ENCODE measurements around the gene AKAP8L. TPM values are rescaled to one million over a fixed set of nuclear protein-coding genes. Genes with fewer than 3 reads are reported as not detected.
A peak's percentile ranks its signal among the peaks of the same experiment; 100 is the strongest.

AKAP8L gene
- total and polyA plus RNA-seq, 2 of the 8 experiments (the other 6 are each of a cell fraction or from before 2014, with no cell fraction given): 75.1 to 138 TPM

DNA sequence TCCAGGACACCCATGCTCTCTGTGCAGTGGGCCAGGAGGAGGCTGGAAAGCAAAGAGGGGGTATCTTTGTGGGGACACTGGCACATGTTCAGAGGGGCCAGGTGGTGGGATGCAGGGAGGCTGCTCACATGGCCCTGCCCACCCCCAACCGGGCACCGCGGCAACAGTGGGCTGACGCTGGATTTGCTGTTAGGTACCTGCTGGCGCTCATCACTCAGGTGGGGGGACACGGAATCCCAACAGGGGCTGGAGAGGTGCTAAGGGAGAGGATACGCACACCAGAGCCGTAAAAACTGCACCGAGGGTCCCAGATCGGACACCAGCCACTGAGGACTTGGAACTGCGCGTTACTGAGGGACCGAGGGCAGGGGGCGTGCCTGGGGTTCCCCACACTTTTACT, 19.2 kb downstream of the AKAP8L start:
- H3K14ac ChIP-seq (ENCODE audit: insufficient read length): no peak overlapping the region
- H3K4ac ChIP-seq (replicated peaks; ENCODE audit: insufficient read length, low read depth, low read length): no peak overlapping the region
- no peak overlapping the region for H2BK12ac ChIP-seq (ENCODE audit: low read depth, low read length)
- no peak overlapping the region for H2BK20ac ChIP-seq (ENCODE audit: low read length)
- FAIRE-seq: no peak
- no peak overlapping the region for H2BK5ac ChIP-seq (ENCODE audit: low read depth, low read length)
- H3K9ac ChIP-seq (replicated peaks in 1 of 4; ENCODE audit: extremely low read depth in 1 of 4, low read depth in 3 of 4, low read length in 3 of 4): no peak overlapping the region
- no peaks in the 10 kb centered on the region for H3K4me1 ChIP-seq (replicated peaks in 1 of 4; ENCODE audit: control insufficient read depth in 3 of 4, insufficient read depth in 4 of 4, low read length in 3 of 4)
- H4K5ac ChIP-seq (ENCODE audit: insufficient read length, low read depth, low read length): no peak overlapping the region
- peaks cover 25 to 37% of the 10 kb centered on the region in 2 experiments for H4K20me1 ChIP-seq (replicated peaks in 1 of 2; ENCODE audit: control insufficient read depth in 1 of 2, insufficient read depth in 2 of 2, low read length in 2 of 2)
- ChIA-PET CTCF (ENCODE audit: partially characterized antibody) (interaction anchor here (0.9 to 1.5 kb wide), 2 partner anchors 18 to 21 kb away, joined by 3 read pairs; no protein-coding TSS in a partner anchor), POLR2A (ENCODE audit: partially characterized antibody) (interaction anchor here (3.3 to 7.0 kb wide), 2 partner anchors 20 kb away, joined by 19 to 36 read pairs; partner anchors contain the start of genes AKAP8 and AKAP8L)
- TF ChIP-seq POLR2AphosphoS5 (IDR thresholded peaks at IDR 0.05; ENCODE audit: low read depth, low read length) (no peak), SUZ12 (IDR thresholded peaks at IDR 0.05; ENCODE audit: low read length) (no peak), CHD1 (IDR thresholded peaks at IDR 0.05; ENCODE audit: low read depth, low read length) (no peak), SAP30 (IDR thresholded peaks at IDR 0.05; ENCODE audit: insufficient read depth, insufficient replicate concordance, low read length) (no peak), CTBP2 (IDR thresholded peaks at IDR 0.05; ENCODE audit: borderline replicate concordance, insufficient read depth, insufficient read length, low read length) (no peak), SIN3A (conservative IDR thresholded peaks at IDR 0.05 in 1 of 2, IDR thresholded peaks at IDR 0.05 in 1 of 2; ENCODE audit: low read depth in 1 of 2, low read length in 2 of 2) (no peak)
- TF ChIP-seq, protein P1, sequence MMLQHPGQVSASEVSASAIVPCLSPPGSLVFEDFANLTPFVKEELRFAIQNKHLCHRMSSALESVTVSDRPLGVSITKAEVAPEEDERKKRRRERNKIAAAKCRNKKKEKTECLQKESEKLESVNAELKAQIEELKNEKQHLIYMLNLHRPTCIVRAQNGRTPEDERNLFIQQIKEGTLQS (IDR thresholded peaks at IDR 0.05; ENCODE audit: insufficient read depth, low read depth, low read length): no peak
- H4K8ac ChIP-seq (ENCODE audit: extremely low read depth, insufficient read depth, low read length): peak overlapping the region; percentile 86; the same call in 1 of the 2 replicates
- peaks cover 10 to 48% of the 10 kb centered on the region in 2 experiments; a peak in 3 of 4 replicates for H3K79me2 ChIP-seq (ENCODE audit: control insufficient read depth in 1 of 2, insufficient read depth in 2 of 2, low read length in 2 of 2)
- DNase-seq (ENCODE audit: low read depth in 1 of 2, low spot score in 2 of 2): no peak
- no peak overlapping the region for H3K18ac ChIP-seq (ENCODE audit: extremely low read depth, low read length)
- H2AFZ ChIP-seq (ENCODE audit: low read length): no peak overlapping the region
- no peaks in the 10 kb centered on the region for H3K9me3 ChIP-seq (ENCODE audit: insufficient read depth in 2 of 2, low read depth in 1 of 2, low read length in 1 of 2)
- H3K23ac ChIP-seq (ENCODE audit: insufficient read length): no peak overlapping the region
- no peaks in the 10 kb centered on the region for H3K23me2 ChIP-seq (ENCODE audit: low read depth, low read length)
- peaks cover 29% of the 10 kb centered on the region for H3K79me1 ChIP-seq (ENCODE audit: low read depth, low read length)
- H3K27me3 ChIP-seq (replicated peaks in 1 of 4; ENCODE audit: control insufficient read depth in 3 of 4, extremely low read depth in 1 of 4, insufficient read depth in 3 of 4, low read length in 3 of 4): no peaks in the 10 kb centered on the region
- H2BK120ac ChIP-seq (replicated peaks; ENCODE audit: low read depth, low read length): no peak overlapping the region
- no peak overlapping the region for H2AK5ac ChIP-seq (ENCODE audit: low read depth, low read length)
- H3K56ac ChIP-seq (replicated peaks; ENCODE audit: insufficient read length, low read depth, low read length): no peak overlapping the region
- H3K4me3 ChIP-seq (ENCODE audit: extremely low read depth in 1 of 4, insufficient read depth in 2 of 4, low read depth in 3 of 4, low read length in 4 of 4): no peak overlapping the region
- WGBS, 2 experiments (ENCODE audit: extremely low coverage in 1 of 2, insufficient coverage in 1 of 2, insufficient read length in 1 of 2, insufficient replicate concordance in 2 of 2, low coverage in 1 of 2, low lambda C conversion rate in 2 of 2, missing lambda C conversion rate in 1 of 2): 93% methylated on average over 13 of the region's 14 CpGs; no CpG with 5 or more reads in 1 of the 2 experiments
- H4K91ac ChIP-seq (replicated peaks; ENCODE audit: insufficient read length, low read length): no peak overlapping the region
- no peak overlapping the region for H3K4me2 ChIP-seq (ENCODE audit: insufficient read depth in 1 of 2, low read depth in 2 of 2, low read length in 2 of 2)
- H2BK15ac ChIP-seq (ENCODE audit: low read length): no peak overlapping the region
- no peak overlapping the region for H3K27ac ChIP-seq (ENCODE audit: low read depth, low read length)
- H3K36me3 ChIP-seq (ENCODE audit: control insufficient read depth in 2 of 4, insufficient read depth in 4 of 4, low read length in 3 of 4): peaks cover 28 to 58% (median 39%) of the 10 kb centered on the region in 4 experiments

Measured in H1 (cell line).